Measurements from ENCODE around the gene RXRB.

- TF ChIP-seq CTCF (IDR thresholded peaks at IDR 0.05; ENCODE audit: low read depth, low read length): no peak
- TF ChIP-seq EZH2phosphoT487 (IDR thresholded peaks at IDR 0.05; ENCODE audit: low read depth): no peak
Observed at GRCh38 chr6:33154349-33154748, 46.1 kb downstream of the RXRB start.
